Stimulated activated CD4-positive, alpha-beta T cell treated with anti-CD3 and anti-CD28 coated beads, Interleukin-2, amount 100 ng/mL, for 48 hours (primary cell): ENCODE measurements around the gene EXOC2.

Experiments used
- DNase-seq, 2 donors: peaks; one replicate each; pipeline ENCODE4 v3.0.0-alpha.2; 2020

The EXOC2 gene

DNA sequence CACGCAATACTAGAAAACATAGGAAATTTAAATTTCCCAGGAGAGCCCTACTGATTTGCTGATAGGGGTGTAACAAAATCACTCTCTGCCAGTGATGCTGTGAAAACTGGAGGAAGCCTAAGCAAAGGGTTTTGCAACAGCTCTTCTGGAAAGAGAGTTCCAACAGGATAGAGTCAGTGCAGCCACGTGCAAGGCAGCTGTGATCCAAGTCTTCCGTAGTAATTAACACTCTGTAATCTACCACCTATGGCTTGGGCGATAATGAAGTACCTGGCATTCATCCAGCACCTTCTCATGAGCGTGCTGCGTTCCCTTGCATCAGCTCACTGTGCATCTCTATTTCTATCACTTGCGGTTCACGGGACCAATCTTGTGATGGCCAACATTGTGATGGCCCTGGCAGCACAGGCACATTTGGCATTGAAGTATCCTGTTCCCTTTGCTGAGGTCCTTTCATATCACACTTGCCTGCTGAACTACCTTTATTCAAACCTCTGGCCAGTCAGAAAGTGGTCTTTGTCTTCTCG, 253.2 kb downstream of the EXOC2 start:
- DNase-seq = no peak

DNA sequence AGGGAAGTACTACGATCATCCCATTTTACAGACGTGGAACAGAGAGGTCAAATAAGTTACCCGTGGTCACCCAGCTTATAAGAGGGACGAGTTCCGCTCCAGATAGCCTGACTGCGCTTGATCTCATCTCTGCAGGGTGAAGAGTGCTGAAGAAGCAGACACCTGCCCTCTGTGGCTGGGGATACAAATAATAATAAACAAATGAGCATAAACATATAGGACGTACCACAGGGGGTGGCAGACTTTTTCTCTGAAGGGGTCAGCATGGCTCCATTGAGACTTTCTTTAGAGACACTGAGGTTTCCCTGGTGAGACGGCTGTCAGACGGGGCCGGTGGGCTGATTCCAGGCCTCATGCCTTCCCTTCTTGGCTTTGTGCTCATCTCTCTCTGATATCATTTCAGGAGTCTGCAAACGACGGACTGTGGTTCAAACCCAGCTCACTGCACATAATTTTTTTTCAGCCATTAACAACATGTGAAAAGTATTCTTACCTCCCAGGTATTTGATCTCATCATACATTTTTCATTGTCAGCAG, 254.2 kb downstream of the EXOC2 start:
- no peak for DNase-seq

DNA sequence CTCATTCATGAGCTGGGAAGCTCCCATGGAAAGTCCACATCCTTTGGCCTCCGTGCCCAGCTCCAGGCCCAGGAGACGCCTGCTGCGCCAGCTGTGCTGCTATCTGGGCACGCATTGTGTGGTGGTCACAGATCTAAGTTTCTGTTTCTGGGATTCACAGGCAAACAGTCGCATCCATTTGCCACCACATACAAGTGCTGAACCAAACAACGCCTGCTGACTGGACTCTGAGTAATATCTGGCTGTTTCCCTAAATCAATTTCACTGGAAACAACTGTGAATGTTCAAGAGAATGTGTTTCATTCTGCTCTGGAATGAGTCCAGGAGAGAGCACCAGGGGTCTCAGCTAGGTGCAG, 255.9 kb downstream of the EXOC2 start:
- DNase-seq = no peak

DNA sequence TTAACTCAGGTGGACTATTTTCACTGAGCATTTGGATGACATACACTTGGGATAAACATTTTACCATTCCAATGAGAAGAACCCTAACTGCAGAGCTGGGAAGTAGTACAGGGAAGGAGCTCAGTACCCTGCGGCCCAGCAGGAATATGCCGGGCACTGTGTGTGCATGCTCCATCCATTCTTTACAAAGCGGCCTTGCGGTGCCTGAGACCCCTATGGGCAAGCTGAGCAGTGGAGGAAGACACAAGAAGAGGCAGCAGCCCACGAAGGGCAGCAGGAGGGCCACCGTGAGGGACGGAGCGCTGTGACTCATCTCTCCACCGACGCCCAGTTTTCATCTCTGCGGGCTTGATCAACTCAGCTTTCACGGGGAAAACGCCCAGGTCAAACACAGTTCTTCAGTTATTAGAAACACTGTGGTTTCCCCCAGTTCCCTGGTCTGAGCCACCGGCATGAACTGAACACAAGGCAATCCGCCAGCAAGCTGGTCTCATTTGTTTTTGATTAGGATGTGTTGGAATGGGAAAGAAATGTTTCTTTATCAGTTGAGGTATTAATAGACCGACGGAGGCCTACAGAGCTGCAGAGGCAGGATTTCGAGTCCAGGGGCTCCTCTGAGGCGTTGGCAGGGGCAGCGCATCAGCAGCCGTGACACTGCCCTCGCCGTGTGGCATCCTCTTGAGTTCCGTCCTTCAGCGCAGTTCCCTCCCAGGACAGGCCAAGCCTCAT, 256.5 kb downstream of the EXOC2 start:
- DNase-seq = no peak

DNA sequence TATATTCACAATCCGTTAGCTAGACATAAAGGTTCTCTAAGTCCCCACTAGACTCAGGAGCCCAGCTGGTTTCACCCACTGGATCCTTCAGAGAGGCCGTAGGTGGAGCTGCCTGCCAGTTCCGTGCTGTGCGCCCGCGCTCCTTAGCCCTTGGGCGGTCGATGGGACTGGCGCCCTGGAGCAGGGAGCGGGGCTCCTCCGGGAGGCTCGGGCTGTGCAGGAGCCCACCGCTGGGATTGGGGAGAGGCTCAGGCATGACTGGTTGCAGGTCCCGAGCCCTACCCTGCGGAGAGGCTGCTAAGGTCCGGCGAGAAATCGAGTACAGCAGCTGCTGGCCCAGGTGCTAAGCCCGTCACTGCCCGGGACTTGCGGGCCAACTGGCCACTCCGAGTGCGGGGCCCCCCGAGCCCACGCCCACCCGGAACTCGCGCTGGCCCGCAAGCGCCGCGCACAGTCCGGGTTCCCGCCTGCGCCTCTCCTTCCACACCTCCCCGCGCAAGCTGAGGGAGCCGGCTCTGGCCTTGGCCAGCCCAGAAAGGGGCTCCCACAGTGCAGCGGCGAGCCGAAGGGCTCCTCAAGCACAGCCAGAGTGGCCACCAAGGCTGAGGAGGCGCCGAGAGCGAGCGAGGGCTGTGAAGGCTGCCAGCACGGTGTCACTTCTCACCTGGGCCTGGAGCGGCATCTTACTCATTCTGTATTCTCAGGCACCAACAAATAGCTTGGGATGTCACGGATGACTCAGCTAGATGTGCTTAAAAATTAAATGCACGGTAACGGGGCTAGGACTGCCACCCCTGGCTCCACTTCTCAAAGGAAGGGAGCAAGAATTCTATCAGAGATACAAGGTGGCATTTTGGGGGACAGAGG, 257.3 kb downstream of the EXOC2 start:
- DNase-seq = no peak
